ES-I3 (cell line): Measurements from ENCODE around the gene PCDHA5.
A peak's percentile ranks its signal among the peaks of the same experiment; 100 is the strongest.
"Not testable (repeated sequence)": the region's sequence is repeated elsewhere in the genome, so short reads cannot be mapped to it uniquely, and the experiment has no call there.

Source experiments
- H3K36me3 ChIP-seq: 2 replicates; pipeline ENCODE4 v1.6.1; 2013; ENCODE audit warnings: mild to moderate bottlenecking, low read length, control low read depth, moderate library complexity; ENCODE audit not compliant: insufficient read depth
- H3K4me1 ChIP-seq: 2 replicates; pipeline ENCODE4 v1.6.1; 2013; ENCODE audit warnings: mild to moderate bottlenecking, control low read depth, low read length; ENCODE audit not compliant: insufficient read depth
- H3K9ac ChIP-seq: 2 replicates; pipeline ENCODE4 v1.6.1; 2013; ENCODE audit warnings: low read depth, mild to moderate bottlenecking, low read length, moderate library complexity
- H3K9me3 ChIP-seq: 2 replicates; pipeline ENCODE4 v1.6.1; 2013; ENCODE audit warnings: mild to moderate bottlenecking, low read length, moderate library complexity; ENCODE audit not compliant: control insufficient read depth, insufficient read depth

The PCDHA5 gene

DNA sequence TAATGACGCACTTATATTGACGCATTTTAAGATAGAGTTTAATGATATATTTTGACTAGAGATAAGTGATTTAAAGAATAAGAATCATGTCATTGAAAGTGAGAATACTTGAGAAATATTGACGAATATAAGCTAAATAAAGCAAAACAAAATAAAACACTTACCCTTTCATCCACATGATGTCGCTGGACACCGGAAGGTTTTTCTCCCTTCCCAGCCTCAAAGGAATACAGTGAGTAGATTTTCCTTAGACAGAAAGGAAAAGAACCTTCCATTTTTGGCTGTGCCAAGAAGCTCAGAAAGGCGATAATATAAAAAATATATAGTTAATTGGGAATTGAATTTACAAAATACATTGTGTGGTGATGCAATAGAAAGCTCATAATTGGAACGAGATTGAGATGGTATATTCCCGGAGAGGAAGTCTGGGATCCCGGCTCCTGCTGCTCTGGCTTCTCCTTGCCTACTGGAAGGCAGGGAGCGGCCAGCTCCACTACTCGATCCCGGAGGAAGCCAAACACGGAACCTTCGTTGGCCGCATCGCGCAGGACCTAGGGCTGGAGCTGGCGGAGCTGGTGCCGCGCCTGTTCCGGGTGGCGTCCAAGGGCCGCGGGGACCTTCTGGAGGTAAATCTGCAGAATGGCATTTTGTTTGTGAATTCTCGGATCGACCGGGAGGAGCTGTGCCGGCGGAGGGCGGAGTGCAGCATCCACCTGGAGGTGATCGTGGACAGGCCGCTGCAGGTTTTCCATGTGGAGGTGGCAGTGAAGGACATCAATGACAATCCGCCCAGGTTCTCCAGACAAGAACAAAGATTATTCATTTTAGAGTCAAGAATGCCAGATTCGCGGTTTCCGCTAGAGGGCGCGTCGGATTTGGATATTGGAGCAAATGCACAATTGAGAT, at the start of gene PCDHA5:
Gene PCDHA5, plus strand, starts transcription at position 239 of the 906 bp plus-strand sequence.
- H3K9ac ChIP-seq = no peak within 1 kb of the TSS

DNA sequence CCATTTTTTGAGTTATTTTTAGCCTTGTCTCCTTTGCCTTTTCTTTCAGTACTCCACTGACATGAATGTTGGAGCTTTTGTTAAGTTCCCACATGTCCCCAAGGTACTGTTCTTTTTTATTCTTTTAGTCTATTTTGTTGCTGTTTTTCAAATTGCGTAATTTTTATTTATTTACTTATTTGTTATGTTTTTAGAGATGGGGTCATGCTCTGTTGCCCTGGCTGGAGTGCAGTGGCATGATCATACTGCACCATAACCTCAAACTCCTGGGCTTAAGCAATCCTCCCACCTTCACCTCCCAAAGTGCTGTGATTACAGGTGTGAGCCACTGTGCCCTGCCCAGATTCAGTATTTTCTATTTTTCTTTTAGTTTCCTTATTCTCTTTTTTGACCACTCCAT, 40.9 kb upstream of the PCDHA5 start:
- Histone ChIP-seq H3K4me1 (no peaks in the 10 kb centered on the region), H3K9me3 (peaks cover 8% of the 10 kb centered on the region; the same call in 1 of the 2 replicates), H3K9ac (no peak overlapping the region), H3K36me3 (no peaks in the 10 kb centered on the region)

More for the DNA sequence above, at the start of gene PCDHA5:
- no peaks in the 10 kb centered on the region for H3K4me1 ChIP-seq
- H3K36me3 ChIP-seq = no peaks in the 10 kb centered on the region
- no peaks in the 10 kb centered on the region for H3K9me3 ChIP-seq

DNA sequence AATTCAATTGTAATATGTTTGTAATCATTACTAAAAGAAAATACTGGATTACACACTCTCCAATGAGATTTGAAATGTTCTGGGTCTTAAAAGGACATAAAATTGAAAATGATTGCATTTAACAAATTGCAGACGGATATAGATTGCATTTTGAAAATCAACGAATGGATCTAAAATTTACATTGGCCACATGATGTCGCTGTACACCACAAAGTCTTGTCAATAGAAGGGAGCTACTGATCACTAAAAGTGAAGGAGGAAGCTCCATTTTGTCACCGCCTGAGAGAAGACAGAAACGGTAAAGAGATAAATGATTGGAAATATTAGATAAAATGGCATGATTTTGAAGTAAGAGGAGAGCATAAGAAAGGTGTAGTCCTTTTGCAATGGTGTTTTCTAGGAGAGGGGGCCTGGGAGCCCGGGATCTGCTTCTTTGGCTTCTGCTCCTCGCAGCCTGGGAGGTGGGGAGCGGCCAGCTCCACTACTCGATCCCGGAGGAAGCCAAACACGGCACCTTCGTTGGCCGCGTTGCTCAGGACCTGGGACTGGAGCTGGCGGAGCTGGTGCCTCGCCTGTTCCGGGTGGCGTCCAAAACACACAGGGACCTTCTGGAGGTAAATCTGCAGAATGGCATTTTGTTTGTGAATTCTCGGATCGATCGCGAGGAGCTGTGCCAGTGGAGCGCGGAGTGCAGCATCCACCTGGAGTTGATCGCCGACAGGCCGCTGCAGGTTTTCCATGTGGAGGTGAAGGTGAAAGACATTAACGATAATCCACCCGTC, 35.3 kb upstream of the PCDHA5 start, which contains the start of gene PCDHA1:
Gene PCDHA1, plus strand, starts transcription at position 236 of the 782 bp plus-strand sequence.
- peaks cover 9% of the 10 kb centered on the region for H3K9me3 ChIP-seq
- H3K36me3 ChIP-seq = no peaks in the 10 kb centered on the region
- H3K9ac ChIP-seq = no peak within 1 kb of the TSS
- no peaks in the 10 kb centered on the region for H3K4me1 ChIP-seq

DNA sequence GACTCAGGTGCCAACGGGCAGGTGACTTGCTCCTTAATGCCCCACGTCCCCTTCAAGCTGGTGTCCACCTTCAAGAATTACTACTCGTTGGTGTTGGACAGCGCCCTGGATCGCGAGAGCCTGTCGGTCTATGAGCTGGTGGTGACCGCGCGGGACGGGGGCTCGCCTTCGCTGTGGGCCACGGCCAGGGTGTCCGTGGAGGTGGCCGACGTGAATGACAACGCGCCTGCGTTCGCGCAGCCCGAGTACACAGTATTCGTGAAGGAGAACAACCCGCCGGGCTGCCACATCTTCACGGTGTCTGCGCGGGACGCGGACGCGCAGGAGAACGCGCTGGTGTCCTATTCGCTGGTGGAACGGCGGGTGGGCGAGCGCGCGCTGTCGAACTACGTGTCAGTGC, 34.0 kb upstream of the PCDHA5 start:
- not testable (repeated sequence) for H3K36me3 ChIP-seq, H3K9me3 ChIP-seq, H3K4me1 ChIP-seq, H3K9ac ChIP-seq

DNA sequence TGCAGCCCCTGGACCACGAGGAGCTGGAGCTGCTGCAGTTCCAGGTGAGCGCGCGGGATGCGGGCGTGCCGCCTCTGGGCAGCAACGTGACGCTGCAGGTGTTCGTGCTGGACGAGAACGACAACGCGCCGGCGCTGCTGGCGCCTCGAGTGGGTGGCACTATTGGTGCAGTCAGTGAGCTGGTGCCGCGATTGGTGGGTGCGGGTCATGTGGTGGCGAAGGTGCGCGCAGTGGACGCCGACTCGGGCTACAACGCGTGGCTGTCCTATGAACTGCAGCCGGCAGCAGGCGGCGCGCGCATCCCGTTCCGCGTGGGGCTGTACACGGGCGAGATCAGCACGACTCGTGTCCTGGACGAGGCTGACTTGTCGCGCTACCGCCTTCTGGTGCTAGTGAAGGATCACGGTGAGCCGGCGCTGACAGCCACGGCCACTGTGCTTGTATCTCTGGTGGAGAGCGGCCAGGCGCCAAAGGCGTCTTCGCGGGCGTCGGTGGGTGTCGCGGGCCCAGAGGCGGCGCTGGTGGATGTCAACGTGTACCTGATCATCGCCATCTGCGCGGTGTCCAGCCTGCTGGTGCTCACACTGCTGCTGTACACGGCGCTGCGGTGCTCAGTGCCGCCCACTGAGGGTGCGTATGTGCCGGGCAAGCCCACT, 33.4 kb upstream of the PCDHA5 start:
- H3K9me3 ChIP-seq, H3K9ac ChIP-seq, H3K4me1 ChIP-seq, H3K36me3 ChIP-seq: not testable (repeated sequence)

DNA sequence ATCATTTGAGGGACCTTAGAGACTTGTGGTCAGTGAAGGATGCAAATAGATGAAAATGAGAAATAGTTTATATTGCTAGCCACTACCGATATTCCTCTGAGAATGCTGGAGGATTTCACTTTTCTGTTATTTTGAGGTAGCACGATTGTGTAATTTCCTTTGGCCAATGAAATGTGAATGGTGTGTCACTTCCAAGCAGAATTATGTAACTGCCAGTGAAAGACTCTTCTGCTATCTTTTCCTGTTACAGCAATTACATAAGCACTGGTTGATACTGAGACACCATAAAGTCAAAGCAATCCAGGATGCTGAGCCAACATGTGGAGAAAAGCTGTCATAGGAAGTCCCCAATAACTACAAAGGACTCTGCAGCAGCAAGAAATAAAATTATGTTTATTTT, 30.3 kb upstream of the PCDHA5 start:
- peaks cover 4% of the 10 kb centered on the region; the same call in 1 of the 2 replicates for H3K9me3 ChIP-seq
- no peaks in the 10 kb centered on the region for H3K4me1 ChIP-seq
- no peak overlapping the region for H3K9ac ChIP-seq
- H3K36me3 ChIP-seq = no peaks in the 10 kb centered on the region

DNA sequence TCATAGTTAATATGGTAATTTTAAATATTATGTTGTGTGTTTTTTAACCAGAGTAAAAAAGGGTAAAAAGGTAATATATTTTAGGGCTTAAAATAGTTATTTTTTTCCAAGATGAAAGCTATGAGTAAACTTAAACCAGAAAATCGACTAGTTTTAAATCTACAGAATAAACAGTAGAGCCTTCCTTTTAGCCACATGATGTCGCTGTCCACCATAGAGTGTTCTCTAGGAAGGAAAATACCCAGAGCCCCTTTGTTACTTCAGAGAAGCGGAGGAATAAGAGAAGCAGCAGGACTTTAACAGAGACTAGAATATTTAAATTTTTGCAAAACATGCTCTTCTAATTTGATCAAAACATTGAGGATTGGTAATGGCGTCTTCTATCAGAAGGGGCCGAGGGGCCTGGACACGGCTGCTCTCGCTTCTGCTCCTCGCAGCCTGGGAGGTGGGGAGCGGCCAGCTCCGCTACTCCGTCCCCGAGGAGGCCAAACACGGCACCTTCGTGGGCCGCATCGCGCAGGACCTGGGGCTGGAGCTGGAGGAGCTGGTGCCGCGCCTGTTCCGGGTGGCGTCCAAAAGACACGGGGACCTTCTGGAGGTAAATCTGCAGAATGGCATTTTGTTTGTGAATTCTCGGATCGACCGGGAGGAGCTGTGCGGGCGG, 26.7 kb upstream of the PCDHA5 start, which contains the start of gene PCDHA2:
Gene PCDHA2, plus strand, starts transcription at position 258 of the 664 bp plus-strand sequence.
- Histone ChIP-seq H3K9me3 (no peaks in the 10 kb centered on the region), H3K36me3 (no peaks in the 10 kb centered on the region), H3K4me1 (no peaks in the 10 kb centered on the region), H3K9ac (peak within 1 kb of the TSS; percentile 57; the same call in 1 of the 2 replicates)

DNA sequence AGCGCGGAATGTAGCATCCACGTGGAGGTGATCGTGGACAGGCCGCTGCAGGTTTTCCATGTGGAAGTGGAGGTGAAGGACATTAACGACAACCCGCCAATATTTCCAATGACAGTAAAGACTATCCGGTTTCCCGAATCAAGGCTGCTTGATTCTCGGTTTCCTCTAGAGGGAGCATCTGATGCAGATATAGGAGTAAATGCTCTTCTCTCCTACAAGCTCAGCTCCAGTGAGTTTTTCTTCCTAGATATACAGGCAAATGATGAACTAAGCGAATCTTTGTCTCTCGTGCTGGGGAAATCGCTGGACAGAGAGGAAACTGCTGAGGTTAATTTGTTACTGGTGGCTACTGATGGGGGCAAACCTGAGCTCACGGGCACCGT, 26.2 kb upstream of the PCDHA5 start:
- H3K9me3 ChIP-seq = no peaks in the 10 kb centered on the region
- H3K9ac ChIP-seq = peak overlapping the region; percentile 57; the same call in 1 of the 2 replicates
- H3K4me1 ChIP-seq = no peaks in the 10 kb centered on the region
- no peaks in the 10 kb centered on the region for H3K36me3 ChIP-seq

DNA sequence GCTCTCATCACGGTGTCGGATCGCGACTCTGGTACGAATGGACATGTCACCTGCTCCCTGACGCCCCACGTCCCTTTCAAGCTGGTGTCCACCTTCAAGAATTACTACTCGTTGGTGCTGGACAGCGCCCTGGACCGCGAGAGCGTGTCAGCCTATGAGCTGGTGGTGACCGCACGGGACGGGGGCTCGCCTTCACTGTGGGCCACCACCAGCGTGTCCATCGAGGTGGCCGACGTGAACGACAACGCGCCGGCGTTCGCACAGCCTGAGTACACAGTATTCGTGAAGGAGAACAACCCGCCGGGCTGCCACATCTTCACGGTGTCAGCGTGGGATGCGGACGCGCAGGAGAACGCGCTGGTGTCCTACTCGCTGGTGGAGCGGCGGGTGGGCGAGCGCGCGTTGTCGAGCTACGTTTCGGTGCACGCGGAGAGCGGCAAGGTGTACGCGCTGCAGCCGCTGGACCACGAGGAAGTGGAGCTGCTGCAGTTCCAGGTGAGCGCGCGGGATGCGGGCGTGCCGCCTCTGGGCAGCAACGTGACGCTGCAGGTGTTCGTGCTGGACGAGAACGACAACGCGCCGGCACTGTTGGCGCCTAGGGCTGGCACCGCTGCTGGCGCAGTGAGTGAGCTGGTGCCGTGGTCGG, 25.2 kb upstream of the PCDHA5 start:
- H3K9me3 ChIP-seq, H3K9ac ChIP-seq, H3K4me1 ChIP-seq, H3K36me3 ChIP-seq: not testable (repeated sequence)

DNA sequence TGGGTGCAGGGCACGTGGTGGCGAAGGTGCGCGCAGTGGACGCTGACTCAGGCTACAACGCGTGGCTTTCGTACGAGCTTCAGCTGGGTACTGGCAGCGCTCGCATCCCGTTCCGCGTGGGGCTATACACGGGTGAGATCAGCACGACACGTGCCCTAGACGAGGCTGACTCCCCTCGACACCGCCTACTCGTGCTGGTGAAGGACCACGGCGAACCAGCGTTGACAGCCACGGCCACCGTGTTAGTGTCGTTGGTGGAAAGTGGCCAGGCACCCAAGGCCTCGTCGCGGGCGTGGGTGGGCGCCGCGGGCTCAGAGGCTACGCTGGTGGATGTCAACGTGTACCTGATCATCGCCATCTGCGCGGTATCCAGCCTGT, 24.7 kb upstream of the PCDHA5 start:
- Histone ChIP-seq H3K9me3 (peaks cover under 1% of the 10 kb centered on the region; the same call in 1 of the 2 replicates), H3K36me3 (no peaks in the 10 kb centered on the region), H3K9ac (no peak overlapping the region), H3K4me1 (no peaks in the 10 kb centered on the region)

DNA sequence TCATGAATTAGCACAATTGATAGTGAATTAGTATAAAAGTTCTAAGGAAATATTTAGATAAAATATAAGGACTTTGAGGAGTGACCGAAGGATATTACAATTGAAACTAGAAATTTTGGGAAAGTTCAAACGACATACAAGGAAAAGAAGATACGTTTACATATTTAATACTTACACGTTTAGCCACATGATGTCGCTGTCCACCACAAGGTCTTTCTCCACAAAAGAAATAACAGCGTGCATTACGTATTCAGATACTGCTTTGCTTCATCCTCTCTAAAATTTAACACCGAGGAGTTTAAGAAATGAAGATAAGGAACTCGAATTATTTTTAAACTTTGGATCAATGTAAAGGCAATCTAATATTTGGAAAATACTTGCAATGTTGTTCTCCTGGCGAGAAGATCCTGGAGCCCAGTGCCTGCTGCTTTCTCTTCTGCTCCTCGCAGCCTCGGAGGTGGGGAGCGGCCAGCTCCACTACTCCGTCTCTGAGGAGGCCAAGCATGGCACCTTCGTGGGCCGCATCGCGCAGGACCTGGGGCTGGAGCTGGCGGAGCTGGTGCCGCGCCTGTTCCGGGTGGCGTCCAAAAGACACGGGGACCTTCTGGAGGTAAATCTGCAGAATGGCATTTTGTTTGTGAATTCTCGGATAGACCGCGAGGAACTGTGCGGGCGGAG, 20.5 kb upstream of the PCDHA5 start, which contains the start of gene PCDHA3:
Gene PCDHA3, plus strand, starts transcription at position 242 of the 678 bp plus-strand sequence.
- Histone ChIP-seq H3K4me1 (no peaks in the 10 kb centered on the region), H3K9ac (no peak within 1 kb of the TSS), H3K9me3 (peaks cover 5% of the 10 kb centered on the region; the same call in 1 of the 2 replicates)

DNA sequence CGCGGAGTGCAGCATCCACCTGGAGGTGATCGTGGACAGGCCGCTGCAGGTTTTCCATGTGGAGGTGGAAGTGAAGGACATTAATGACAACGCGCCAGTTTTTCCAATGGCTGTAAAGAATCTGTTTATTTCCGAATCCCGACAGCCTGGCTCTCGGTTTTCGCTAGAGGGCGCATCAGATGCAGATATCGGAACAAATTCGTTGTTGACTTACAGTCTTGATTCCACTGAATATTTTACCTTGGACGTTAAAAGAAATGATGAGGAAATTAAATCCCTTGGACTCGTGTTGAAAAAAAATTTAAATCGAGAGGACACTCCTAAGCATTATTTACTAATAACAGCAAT, 19.9 kb upstream of the PCDHA5 start:
- H3K36me3 ChIP-seq = no peaks in the 10 kb centered on the region

More for the DNA sequence above, 20.5 kb upstream of the PCDHA5 start, which contains the start of gene PCDHA3:
- H3K36me3 ChIP-seq = no peaks in the 10 kb centered on the region

DNA sequence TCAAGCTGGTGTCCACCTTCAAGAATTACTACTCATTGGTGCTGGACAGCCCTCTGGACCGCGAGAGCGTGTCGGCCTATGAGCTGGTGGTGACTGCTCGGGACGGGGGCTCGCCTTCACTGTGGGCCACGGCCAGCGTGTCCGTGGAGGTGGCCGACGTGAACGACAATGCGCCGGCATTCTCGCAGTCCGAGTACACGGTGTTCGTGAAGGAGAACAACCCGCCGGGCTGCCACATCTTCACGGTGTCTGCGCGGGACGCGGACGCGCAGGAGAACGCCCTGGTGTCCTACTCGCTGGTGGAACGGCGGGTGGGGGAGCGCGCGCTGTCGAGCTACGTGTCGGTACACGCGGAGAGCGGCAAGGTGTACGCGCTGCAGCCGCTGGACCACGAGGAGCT, 19.0 kb upstream of the PCDHA5 start:
- not testable (repeated sequence) for H3K9ac ChIP-seq, H3K4me1 ChIP-seq, H3K36me3 ChIP-seq, H3K9me3 ChIP-seq

More for the DNA sequence above, 19.9 kb upstream of the PCDHA5 start:
- Histone ChIP-seq H3K9ac (no peak overlapping the region), H3K4me1 (no peaks in the 10 kb centered on the region), H3K9me3 (peaks cover 5% of the 10 kb centered on the region; the same call in 1 of the 2 replicates)
